Activated naive CD4-positive, alpha-beta T cell treated with anti-CD3 and anti-CD28 coated beads, Interleukin-2, amount 50 U/mL, for 24 hours (primary cell): ENCODE data around the gene UPK1B.
"Not testable (repeated sequence)": the region's sequence is repeated elsewhere in the genome, so short reads cannot be mapped to it uniquely, and the experiment has no call there.

Experiments
- H3K27ac Mint-ChIP-seq: one replicate; pipeline ENCODE4 v1.8.0; 2021; ENCODE audit warnings: mild to moderate bottlenecking, mixed read lengths
- H3K27me3 Mint-ChIP-seq: one replicate; pipeline ENCODE4 v1.8.0; 2021; ENCODE audit warnings: mixed read lengths
- H3K36me3 Mint-ChIP-seq: one replicate; pipeline ENCODE4 v1.8.0; 2021; ENCODE audit warnings: mixed read lengths
- H3K4me1 Mint-ChIP-seq: one replicate; pipeline ENCODE4 v1.8.0; 2021; ENCODE audit warnings: mixed read lengths
- H3K4me3 Mint-ChIP-seq: one replicate; pipeline ENCODE4 v1.8.0; 2021; ENCODE audit warnings: mild to moderate bottlenecking, mixed read lengths
- H3K9me3 Mint-ChIP-seq: one replicate; pipeline ENCODE4 v1.8.0; 2021; ENCODE audit warnings: mixed read lengths

UPK1B gene

DNA sequence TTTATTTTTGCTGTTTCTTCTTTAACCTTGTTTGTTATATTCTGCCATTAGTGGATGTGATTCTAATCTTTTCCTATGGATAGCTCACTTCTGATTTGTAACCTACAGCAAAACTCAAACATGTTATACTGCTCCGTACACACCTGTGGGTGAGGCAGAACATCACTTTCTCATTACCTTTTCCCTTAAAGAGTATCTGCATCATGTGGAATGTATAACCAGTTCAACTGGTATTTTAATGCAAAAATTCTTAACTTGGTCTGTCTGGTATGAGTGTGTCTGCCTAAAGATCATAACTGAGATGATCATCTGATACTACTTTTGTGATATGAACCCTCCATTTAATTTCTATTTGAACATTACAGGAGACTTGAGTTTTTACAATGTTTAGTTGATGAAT is 13.0 kb upstream of the UPK1B start:
- Mint-ChIP-seq H3K9me3 (peaks cover 2% of the 10 kb centered on the region), H3K4me1 (no peaks in the 10 kb centered on the region), H3K27ac (no peak overlapping the region), H3K36me3 (peaks cover 7% of the 10 kb centered on the region), H3K4me3 (no peak overlapping the region), H3K27me3 (peaks cover 2% of the 10 kb centered on the region)

- H3K9me3 Mint-ChIP-seq: no peaks in the 10 kb centered on the region
These were observed 12.6 kb upstream of the UPK1B start for GRCh38 chr3:119160815-119161214.

DNA sequence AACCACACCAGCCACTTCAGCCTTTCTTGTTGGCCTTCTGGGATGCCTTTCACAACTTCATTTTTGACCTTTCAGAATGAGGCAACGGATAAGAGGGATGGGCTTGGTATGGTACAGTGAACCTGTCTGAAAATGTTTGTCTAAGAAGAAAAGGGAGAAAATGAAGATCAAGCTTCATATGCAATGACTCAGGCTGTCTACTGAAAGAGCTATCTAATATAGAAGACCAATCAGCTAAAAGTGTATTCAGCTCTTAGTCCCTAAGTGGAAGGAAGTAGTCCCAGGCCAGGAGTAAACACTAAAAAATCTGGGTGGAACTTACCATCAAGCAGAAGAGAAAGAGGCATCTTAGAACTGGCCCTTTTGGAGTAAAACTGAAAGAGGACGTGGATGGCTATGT is 12.2 kb upstream of the UPK1B start:
- no peak overlapping the region for H3K27ac Mint-ChIP-seq
- H3K4me1 Mint-ChIP-seq: no peaks in the 10 kb centered on the region
- H3K27me3 Mint-ChIP-seq: peaks cover 2% of the 10 kb centered on the region
- peaks cover 7% of the 10 kb centered on the region for H3K36me3 Mint-ChIP-seq
- no peak overlapping the region for H3K4me3 Mint-ChIP-seq
- H3K9me3 Mint-ChIP-seq: no peaks in the 10 kb centered on the region

More at GRCh38 chr3:119160815-119161214, 12.6 kb upstream of the UPK1B start:
- H3K4me3 Mint-ChIP-seq: no peak overlapping the region
- H3K36me3 Mint-ChIP-seq: peaks cover 7% of the 10 kb centered on the region
- no peak overlapping the region for H3K27ac Mint-ChIP-seq
- no peaks in the 10 kb centered on the region for H3K4me1 Mint-ChIP-seq
- H3K27me3 Mint-ChIP-seq: peaks cover 2% of the 10 kb centered on the region

GRCh38 chr3:119164745-119165144 is 8.7 kb upstream of the UPK1B start:
- H3K27ac Mint-ChIP-seq, H3K4me1 Mint-ChIP-seq, H3K27me3 Mint-ChIP-seq, H3K9me3 Mint-ChIP-seq, H3K36me3 Mint-ChIP-seq, H3K4me3 Mint-ChIP-seq: not testable (repeated sequence)

- Mint-ChIP-seq H3K36me3 (no peaks in the 10 kb centered on the region), H3K27ac (no peak overlapping the region), H3K4me3 (no peak overlapping the region), H3K9me3 (no peaks in the 10 kb centered on the region), H3K27me3 (no peaks in the 10 kb centered on the region), H3K4me1 (no peaks in the 10 kb centered on the region)
These were observed 2.6 kb upstream of the UPK1B start for GRCh38 chr3:119170821-119171220.

DNA sequence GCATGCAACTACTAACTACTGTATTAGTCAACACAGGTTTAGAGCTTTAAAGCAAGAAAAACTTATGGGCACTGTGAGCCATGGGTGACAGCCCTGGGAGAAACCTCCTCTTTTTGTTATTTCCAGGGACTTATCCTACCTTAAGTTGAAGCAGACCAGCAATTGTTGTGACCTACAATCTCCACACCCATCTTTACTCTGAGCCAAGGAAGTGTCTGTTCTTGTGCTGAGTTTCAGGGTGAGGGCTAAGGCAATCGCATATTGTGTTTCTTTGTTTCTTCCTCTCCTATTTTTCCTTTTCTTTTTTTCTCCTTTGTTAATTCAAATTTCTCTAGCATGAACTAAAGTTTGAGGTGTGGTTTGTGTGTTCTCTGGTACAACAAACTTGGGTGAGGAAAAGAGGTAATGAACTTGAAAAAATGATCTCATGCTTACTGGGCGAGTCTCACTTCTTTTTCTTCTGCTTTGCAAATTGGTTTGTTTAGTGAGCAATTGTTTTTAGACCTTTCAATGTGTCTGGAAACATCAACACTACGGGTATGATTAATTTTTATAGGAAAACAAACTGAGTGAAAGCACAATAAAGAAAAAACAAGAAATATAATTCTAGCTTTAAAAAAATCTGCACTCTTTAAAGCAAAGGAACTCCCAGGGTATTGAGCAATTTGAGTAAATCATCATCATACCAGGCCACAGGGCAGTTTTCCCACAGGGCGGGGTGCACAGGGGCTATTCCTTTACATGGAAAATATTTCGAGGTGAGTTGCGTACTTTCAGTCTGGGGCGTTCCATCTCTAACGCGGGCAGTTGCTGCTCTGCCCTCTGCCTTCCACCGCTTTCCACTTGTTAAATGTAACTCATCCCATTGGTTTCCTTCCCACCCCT is 2.7 kb downstream of the UPK1B start:
- no peaks in the 10 kb centered on the region for H3K9me3 Mint-ChIP-seq
- H3K4me3 Mint-ChIP-seq: no peak overlapping the region
- no peaks in the 10 kb centered on the region for H3K27me3 Mint-ChIP-seq
- no peaks in the 10 kb centered on the region for H3K4me1 Mint-ChIP-seq
- H3K27ac Mint-ChIP-seq: no peak overlapping the region
- peaks cover 2% of the 10 kb centered on the region for H3K36me3 Mint-ChIP-seq

DNA sequence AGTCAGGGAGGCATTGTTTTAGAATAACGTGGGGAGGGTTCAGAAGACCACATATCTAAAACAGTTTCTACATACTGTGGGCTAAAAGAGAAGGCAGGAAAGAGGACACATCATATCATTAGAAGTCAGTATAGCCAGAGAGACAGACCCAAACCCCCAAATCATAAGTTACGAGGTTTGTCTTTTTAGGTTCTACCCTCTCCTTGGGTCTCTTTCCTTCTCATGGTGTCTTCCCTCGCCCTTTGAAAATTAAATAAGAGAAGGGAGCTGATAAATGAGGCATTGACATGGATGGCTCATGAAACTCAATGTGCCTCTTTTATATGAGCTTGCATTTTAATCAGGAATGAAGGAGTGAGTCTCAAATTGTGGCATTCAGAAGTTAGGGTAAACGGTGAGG is 3.4 kb downstream of the UPK1B start:
- Mint-ChIP-seq H3K4me1 (no peaks in the 10 kb centered on the region), H3K36me3 (peaks cover 2% of the 10 kb centered on the region), H3K27ac (no peak overlapping the region), H3K4me3 (no peak overlapping the region), H3K27me3 (no peaks in the 10 kb centered on the region), H3K9me3 (no peaks in the 10 kb centered on the region)

DNA sequence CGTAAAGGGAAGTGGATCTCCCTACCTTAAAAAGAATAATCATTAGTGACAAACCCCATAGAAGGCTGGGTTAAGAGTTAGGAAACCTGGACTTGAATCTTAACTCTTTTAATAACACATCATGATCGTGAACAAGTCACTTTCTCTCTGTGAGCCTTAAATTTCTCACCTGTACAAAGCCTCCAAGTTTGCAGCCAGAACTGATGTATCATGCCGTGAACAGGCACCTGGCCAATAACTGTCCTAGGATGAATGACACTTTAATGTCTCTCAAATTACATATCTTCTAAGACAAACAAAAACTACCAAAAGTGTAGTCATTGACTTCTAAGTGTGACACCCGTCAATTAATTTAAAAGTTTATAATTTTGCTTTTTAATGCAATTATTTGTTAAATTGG is 3.9 kb downstream of the UPK1B start:
- H3K4me3 Mint-ChIP-seq: no peak overlapping the region
- H3K4me1 Mint-ChIP-seq: no peaks in the 10 kb centered on the region
- no peaks in the 10 kb centered on the region for H3K9me3 Mint-ChIP-seq
- peaks cover 2% of the 10 kb centered on the region for H3K36me3 Mint-ChIP-seq
- H3K27me3 Mint-ChIP-seq: no peaks in the 10 kb centered on the region
- H3K27ac Mint-ChIP-seq: no peak overlapping the region

DNA sequence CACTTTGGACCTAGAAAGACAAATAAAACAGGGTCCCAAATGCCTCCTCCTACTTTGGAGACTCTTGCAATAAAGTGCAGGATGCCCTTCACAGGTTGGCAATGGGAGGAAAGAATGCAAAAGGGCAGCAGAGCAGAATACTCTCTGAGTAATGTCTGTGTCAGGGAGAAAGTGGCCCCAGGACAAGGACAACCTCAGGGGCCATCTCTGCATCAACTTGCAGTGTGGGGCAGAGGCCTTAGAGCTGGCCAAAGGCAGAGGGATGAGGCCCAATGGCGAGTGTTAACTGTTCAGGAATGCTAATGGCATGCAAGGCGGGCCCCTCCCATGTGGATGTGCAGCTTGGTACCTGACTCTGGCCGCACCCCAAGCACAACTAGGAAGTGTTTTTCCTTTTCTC is 8.4 kb downstream of the UPK1B start:
- peaks cover 2% of the 10 kb centered on the region for H3K36me3 Mint-ChIP-seq
- no peak overlapping the region for H3K27ac Mint-ChIP-seq
- H3K27me3 Mint-ChIP-seq: no peaks in the 10 kb centered on the region
- H3K9me3 Mint-ChIP-seq: no peaks in the 10 kb centered on the region
- no peak overlapping the region for H3K4me3 Mint-ChIP-seq
- H3K4me1 Mint-ChIP-seq: no peaks in the 10 kb centered on the region

DNA sequence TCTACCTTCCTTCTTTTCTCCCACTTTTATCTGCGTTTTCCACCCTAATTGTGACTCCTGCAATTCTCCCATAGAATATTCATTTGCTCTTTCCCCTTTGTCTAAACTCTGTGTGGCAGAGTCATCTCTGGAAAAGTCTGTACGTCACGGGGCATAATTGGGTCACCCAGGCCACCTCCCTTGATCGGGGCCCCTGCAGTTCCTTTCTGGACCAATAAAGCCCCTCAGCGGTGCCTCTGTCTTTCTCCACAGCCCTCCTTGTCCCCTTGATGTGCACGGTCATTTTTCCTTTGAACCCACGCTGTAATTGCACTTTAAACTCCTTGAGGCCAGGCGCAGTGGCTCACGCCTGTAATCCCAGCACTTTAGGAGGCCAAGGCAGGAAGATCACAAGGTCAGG is 10.7 kb downstream of the UPK1B start:
- Mint-ChIP-seq H3K4me3 (no peak overlapping the region), H3K27ac (no peak overlapping the region), H3K27me3 (no peaks in the 10 kb centered on the region), H3K4me1 (no peaks in the 10 kb centered on the region), H3K9me3 (no peaks in the 10 kb centered on the region), H3K36me3 (no peaks in the 10 kb centered on the region)

GRCh38 chr3:119184796-119185570 is 11.6 kb downstream of the UPK1B start:
- no peaks in the 10 kb centered on the region for H3K36me3 Mint-ChIP-seq
- H3K27me3 Mint-ChIP-seq: no peaks in the 10 kb centered on the region
- no peak overlapping the region for H3K27ac Mint-ChIP-seq
- H3K9me3 Mint-ChIP-seq: no peaks in the 10 kb centered on the region
- no peak overlapping the region for H3K4me3 Mint-ChIP-seq
- no peaks in the 10 kb centered on the region for H3K4me1 Mint-ChIP-seq

- Mint-ChIP-seq H3K36me3 (no peaks in the 10 kb centered on the region), H3K4me3 (no peak overlapping the region), H3K4me1 (no peaks in the 10 kb centered on the region), H3K27me3 (no peaks in the 10 kb centered on the region), H3K27ac (no peak overlapping the region), H3K9me3 (no peaks in the 10 kb centered on the region)
These were observed 13.9 kb downstream of the UPK1B start for GRCh38 chr3:119187266-119187665.

- Mint-ChIP-seq H3K27ac (no peak overlapping the region), H3K36me3 (no peaks in the 10 kb centered on the region), H3K9me3 (no peaks in the 10 kb centered on the region), H3K27me3 (no peaks in the 10 kb centered on the region), H3K4me3 (no peak overlapping the region), H3K4me1 (no peaks in the 10 kb centered on the region)
These were observed 18.4 kb downstream of the UPK1B start for GRCh38 chr3:119191800-119192199.

DNA sequence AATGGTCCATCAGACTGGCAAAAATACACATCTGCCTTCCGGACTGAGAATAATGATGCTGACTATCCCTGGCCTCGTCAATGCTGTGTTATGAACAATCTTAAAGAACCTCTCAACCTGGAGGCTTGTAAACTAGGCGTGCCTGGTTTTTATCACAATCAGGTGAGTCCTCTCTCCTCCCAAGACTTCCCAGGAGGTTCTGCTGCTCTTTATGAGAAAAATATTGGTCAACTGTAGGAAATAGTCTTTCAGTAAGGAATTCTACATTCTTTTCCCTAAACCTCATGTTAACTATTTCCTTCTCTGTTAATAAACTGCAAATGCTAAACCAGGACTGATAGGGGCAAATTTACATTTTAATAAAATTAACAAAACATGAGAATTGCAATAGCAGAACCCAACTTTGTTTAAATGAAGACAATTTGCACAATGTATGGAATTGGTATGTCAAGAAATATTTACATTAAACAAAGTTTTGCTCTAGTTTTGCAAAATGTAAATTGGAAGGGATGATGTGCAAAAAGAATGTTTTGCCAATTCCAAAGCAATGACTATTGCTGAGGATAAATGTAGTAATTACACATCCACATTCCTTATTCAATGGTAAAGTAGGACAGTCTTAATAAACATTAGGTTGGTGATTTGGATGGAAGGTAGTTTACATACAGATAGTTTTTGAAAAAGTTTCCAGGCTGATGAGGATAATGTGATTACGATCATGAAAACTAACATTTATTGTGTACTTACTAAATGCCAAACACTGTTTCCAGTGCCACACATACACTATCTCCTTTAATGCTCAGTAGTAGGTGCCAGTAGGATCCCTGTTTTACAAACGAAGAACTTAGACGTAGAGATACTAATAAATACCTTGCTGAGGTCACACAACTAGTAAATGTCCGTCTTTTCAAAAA is 21.1 kb downstream of the UPK1B start:
- no peaks in the 10 kb centered on the region for H3K9me3 Mint-ChIP-seq
- peaks cover 3% of the 10 kb centered on the region for H3K36me3 Mint-ChIP-seq
- H3K4me1 Mint-ChIP-seq: no peaks in the 10 kb centered on the region
- H3K27me3 Mint-ChIP-seq: no peaks in the 10 kb centered on the region
- H3K4me3 Mint-ChIP-seq: no peak overlapping the region
- no peak overlapping the region for H3K27ac Mint-ChIP-seq

GRCh38 chr3:119195151-119195476 is 21.7 kb downstream of the UPK1B start:
- no peaks in the 10 kb centered on the region for H3K9me3 Mint-ChIP-seq
- H3K4me1 Mint-ChIP-seq: no peaks in the 10 kb centered on the region
- no peaks in the 10 kb centered on the region for H3K27me3 Mint-ChIP-seq
- peaks cover 3% of the 10 kb centered on the region for H3K36me3 Mint-ChIP-seq
- no peak overlapping the region for H3K4me3 Mint-ChIP-seq
- H3K27ac Mint-ChIP-seq: no peak overlapping the region
